ENCODE measurements around the gene RBM17. TPM values are rescaled to one million over a fixed set of nuclear protein-coding genes. Genes with fewer than 3 reads are reported as not detected.

RBM17 gene
- total and polyA plus RNA-seq, 2 of the 13 experiments (the other 11 are each of a cell fraction or from before 2014, with no cell fraction given), result 30.7 to 77.5 TPM

DNA sequence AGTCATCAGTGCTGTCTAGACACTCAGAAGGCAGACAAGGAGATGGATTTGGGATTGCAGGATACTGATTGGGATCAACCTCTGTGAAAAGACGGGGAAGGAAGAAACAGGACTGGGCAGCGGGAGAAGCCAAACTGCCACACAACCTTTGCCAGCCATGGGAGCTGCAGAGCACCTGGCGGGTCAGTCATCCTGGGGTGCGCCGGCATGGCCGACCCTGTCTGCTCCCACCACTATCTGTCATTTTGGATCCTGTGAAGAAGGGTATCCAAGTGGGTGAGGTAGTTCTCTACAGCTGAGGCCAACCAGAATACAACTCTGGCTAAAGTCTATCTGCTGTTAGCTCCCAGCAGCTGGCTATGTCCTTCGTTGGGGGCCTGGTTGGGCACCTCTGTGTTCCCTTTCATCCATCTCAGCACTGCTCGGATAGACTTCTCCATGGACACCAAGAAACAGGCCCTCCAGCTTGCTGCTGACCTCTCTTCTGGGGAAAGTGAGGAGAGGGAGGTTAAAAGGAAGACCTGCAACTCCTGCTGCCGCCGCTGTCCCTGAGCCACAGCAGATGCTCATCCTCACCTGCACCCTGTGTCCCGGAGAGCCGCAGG is 11.7 kb upstream of the RBM17 start:
- intact Hi-C loops (cut with micrococcal nuclease; ENCODE audit: unreplicated experiment), result no loop called here
- no peak overlapping the region for H3K4me3 ChIP-seq (replicated peaks in 1 of 3; ENCODE audit: insufficient read depth in 1 of 3, low read depth in 2 of 3, low read length in 3 of 3)
- no peaks in the 10 kb centered on the region for H3K9me3 ChIP-seq (ENCODE audit: low read length)
- TF ChIP-seq ERF (CRISPR knock-in tag; IDR thresholded peaks at IDR 0.05) (no peak), FOXK2 (IDR thresholded peaks at IDR 0.05) (no peak), NCOR1 (IDR thresholded peaks at IDR 0.05; ENCODE audit: borderline replicate concordance, low read length) (no peak)
- TF ChIP-seq, protein P1, sequence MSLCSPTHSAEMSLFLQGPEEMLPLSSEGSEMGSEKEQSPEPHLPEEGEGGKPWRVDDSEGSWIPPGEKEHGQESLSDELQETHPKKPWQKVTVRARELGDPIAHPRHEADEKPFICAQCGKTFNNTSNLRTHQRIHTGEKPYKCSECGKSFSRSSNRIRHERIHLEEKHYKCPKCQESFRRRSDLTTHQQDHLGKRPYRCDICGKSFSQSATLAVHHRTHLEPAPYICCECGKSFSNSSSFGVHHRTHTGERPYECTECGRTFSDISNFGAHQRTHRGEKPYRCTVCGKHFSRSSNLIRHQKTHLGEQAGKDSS (CRISPR knock-in tag; IDR thresholded peaks at IDR 0.05; ENCODE audit: borderline replicate concordance, low read depth), result no peak
- TF ChIP-seq, protein P2, sequence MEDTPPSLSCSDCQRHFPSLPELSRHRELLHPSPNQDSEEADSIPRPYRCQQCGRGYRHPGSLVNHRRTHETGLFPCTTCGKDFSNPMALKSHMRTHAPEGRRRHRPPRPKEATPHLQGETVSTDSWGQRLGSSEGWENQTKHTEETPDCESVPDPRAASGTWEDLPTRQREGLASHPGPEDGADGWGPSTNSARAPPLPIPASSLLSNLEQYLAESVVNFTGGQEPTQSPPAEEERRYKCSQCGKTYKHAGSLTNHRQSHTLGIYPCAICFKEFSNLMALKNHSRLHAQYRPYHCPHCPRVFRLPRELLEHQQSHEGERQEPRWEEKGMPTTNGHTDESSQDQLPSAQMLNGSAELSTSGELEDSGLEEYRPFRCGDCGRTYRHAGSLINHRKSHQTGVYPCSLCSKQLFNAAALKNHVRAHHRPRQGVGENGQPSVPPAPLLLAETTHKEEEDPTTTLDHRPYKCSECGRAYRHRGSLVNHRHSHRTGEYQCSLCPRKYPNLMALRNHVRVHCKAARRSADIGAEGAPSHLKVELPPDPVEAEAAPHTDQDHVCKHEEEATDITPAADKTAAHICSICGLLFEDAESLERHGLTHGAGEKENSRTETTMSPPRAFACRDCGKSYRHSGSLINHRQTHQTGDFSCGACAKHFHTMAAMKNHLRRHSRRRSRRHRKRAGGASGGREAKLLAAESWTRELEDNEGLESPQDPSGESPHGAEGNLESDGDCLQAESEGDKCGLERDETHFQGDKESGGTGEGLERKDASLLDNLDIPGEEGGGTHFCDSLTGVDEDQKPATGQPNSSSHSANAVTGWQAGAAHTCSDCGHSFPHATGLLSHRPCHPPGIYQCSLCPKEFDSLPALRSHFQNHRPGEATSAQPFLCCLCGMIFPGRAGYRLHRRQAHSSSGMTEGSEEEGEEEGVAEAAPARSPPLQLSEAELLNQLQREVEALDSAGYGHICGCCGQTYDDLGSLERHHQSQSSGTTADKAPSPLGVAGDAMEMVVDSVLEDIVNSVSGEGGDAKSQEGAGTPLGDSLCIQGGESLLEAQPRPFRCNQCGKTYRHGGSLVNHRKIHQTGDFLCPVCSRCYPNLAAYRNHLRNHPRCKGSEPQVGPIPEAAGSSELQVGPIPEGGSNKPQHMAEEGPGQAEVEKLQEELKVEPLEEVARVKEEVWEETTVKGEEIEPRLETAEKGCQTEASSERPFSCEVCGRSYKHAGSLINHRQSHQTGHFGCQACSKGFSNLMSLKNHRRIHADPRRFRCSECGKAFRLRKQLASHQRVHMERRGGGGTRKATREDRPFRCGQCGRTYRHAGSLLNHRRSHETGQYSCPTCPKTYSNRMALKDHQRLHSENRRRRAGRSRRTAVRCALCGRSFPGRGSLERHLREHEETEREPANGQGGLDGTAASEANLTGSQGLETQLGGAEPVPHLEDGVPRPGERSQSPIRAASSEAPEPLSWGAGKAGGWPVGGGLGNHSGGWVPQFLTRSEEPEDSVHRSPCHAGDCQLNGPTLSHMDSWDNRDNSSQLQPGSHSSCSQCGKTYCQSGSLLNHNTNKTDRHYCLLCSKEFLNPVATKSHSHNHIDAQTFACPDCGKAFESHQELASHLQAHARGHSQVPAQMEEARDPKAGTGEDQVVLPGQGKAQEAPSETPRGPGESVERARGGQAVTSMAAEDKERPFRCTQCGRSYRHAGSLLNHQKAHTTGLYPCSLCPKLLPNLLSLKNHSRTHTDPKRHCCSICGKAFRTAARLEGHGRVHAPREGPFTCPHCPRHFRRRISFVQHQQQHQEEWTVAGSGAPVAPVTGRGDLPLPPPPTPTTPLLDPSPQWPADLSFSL (CRISPR knock-in tag; IDR thresholded peaks at IDR 0.05), result no peak
- H3K36me3 ChIP-seq (replicated peaks in 1 of 2; ENCODE audit: control insufficient read depth in 1 of 2, insufficient read depth in 2 of 2, low read length in 2 of 2), result no peaks in the 10 kb centered on the region
- FAIRE-seq (no peak), ATAC-seq (no peak), DNase-seq (ENCODE audit: low spot score) (no peak)
- no peak overlapping the region for H2AFZ ChIP-seq (ENCODE audit: low read length)
- H3K27me3 ChIP-seq (ENCODE audit: control insufficient read depth in 1 of 2, insufficient read depth in 2 of 2, low read length in 2 of 2), result peaks cover 1 to 41% of the 10 kb centered on the region in 2 experiments
- ChIA-PET POLR2A (no interaction called here), CTCF (ENCODE audit: low intra/inter-chr PET ratio, low total read pairs) (no interaction called here)
- no peaks in the 10 kb centered on the region for H3K79me2 ChIP-seq (ENCODE audit: insufficient read depth, low read length)
- no TSS peak for BruUV-seq (replicated peaks)
- no peaks in the 10 kb centered on the region; the same call in 1 of the 2 replicates for H3K4me1 ChIP-seq (ENCODE audit: insufficient read depth, low read length)
- 59% methylated on average over 7 of the region's 12 CpGs for WGBS (ENCODE audit: low lambda C conversion rate)
- H3K27ac ChIP-seq (ENCODE audit: extremely low read length, insufficient read depth, low read length), result no peak overlapping the region
- H3K9ac ChIP-seq (ENCODE audit: insufficient read depth, low read depth, low read length), result no peak overlapping the region
- in situ Hi-C loops (cut with HindIII; ENCODE audit: extremely low pct_ligation_motif_present, low pct_unique_long_range_greater_than_20kb), result no loop called here
- no peaks in the 10 kb centered on the region for H4K20me1 ChIP-seq (ENCODE audit: insufficient read depth, low read length)
- no peak overlapping the region for H3K4me2 ChIP-seq (ENCODE audit: low read depth, low read length)

All from HepG2 (cell line).